GM20000 (cell line): Measurements from ENCODE around the gene AOPEP.

ENCODE experiments used
- DNase-seq: peaks from one replicate; pipeline ENCODE4 v3.0.0; 2012; ENCODE audit warnings: low spot score
- TF ChIP-seq, protein P1 (sequence below): IDR thresholded peaks from 2 replicates; pipeline ENCODE4 v1.5.1; 2012; ENCODE audit warnings: mild to moderate bottlenecking, control low read depth; ENCODE audit errors: extremely low read depth, missing control alignments

AOPEP gene

DNA sequence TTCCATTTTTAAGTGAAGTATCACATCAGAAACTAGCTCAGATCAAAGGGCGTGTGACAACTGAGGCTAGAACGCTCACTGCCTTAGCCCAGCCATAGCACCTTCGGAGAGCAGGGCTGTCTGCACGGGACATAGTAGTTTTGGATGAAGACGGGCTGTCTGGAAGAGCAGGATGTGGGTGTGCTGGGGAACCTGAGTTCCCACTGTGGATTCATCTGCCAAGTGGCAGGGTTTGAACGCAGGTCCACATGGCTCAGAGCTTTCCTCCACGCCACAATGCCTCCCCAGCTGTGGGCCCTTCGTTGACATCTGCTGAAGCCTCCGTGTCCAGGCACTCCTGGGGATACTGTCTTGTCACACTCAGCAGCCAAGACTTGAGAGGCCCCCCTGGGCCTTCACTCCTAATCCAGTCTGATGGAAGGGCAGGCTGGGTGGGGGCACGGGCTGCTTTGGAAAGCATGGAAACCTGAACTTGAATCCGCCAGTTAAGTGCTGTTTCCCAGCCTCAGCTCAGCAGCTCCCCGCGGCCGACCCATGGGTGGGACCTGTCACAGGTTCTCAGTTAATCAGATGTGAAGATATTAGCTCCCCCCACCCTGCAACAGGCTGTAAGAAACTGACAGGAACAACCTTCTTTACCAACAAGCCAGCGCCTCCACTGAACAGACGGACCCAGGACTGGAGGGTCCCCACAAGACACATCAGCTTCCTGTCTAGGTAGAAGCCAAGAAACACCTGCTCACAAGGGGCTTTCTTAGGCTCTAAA, 362.9 kb downstream of the AOPEP start:
- DNase-seq = no peak
- TF ChIP-seq, protein P1, sequence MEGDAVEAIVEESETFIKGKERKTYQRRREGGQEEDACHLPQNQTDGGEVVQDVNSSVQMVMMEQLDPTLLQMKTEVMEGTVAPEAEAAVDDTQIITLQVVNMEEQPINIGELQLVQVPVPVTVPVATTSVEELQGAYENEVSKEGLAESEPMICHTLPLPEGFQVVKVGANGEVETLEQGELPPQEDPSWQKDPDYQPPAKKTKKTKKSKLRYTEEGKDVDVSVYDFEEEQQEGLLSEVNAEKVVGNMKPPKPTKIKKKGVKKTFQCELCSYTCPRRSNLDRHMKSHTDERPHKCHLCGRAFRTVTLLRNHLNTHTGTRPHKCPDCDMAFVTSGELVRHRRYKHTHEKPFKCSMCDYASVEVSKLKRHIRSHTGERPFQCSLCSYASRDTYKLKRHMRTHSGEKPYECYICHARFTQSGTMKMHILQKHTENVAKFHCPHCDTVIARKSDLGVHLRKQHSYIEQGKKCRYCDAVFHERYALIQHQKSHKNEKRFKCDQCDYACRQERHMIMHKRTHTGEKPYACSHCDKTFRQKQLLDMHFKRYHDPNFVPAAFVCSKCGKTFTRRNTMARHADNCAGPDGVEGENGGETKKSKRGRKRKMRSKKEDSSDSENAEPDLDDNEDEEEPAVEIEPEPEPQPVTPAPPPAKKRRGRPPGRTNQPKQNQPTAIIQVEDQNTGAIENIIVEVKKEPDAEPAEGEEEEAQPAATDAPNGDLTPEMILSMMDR = no peak

DNA sequence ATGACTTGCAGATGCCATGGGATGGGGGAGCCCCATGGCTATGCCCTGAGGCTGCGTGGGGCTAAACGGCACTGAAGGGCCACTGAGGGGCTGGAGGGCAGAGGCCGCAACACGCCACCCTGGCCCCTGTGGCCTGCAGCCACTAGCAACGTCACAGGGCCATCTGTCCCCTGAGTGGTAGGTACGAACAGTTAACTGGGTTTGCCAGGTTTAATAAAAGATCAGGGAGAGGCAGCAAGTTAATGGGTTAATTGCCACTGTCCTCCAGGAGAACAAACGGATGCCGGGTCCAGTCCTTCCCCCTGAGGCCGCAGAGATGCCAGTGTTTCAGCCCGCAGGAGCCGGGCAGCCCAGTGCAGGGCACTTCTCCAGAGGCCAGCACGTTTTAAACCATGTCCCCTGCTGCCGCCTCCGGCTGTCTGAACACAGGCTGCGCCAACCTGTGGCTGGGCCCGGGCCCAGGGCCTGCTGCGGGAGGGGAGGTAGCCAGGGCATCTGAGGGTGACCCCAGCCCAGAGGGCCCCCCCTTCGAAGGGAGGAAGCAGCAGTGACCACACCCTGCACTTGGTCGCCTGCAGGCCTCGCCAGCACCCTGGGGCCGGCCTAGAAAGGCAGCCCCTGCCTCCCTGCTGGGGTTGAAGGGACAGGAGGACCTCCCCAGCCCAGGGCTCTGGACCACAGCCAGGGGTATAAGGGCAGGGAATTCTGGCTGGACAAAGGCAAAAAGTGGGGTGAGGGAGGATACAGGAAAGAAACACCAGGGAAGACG, 363.7 kb downstream of the AOPEP start:
- TF ChIP-seq, protein P1 = no peak
- DNase-seq = no peak

DNA sequence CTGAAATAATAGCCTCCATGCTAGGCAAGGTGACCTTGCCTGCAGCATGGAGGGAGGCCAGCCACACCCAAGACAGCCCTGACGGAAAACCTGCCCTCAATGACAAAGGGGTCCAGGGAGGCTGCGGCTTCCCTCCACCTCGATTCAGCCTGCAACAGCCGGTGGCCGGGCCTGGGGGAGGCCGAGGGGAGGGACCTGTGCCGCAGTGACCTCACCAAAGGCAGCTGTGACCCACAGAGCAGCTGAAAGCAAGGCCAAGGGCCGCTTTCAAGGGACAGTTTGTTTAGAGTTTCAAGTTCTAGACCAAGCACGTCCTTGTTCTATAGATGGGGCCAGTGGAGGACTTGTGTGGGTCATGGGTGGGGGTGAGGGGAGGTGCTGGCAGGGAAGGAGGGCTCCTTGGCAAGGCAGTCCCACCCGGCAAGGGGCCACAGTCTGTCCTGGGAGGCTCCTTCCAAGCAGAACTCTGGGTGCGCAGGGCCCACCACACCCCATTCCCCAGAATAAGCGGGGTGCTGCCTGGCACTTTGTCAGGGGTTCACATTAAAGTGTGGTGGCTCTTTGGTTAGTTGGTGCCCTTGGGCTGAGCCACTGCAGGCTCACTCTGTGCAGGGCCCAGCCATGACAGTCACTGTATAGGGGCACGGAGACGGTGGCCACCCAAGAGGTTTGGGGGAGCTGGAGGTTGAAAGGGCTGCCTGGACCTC, 364.5 kb downstream of the AOPEP start:
- DNase-seq = no peak
- TF ChIP-seq, protein P1 = no peak

DNA sequence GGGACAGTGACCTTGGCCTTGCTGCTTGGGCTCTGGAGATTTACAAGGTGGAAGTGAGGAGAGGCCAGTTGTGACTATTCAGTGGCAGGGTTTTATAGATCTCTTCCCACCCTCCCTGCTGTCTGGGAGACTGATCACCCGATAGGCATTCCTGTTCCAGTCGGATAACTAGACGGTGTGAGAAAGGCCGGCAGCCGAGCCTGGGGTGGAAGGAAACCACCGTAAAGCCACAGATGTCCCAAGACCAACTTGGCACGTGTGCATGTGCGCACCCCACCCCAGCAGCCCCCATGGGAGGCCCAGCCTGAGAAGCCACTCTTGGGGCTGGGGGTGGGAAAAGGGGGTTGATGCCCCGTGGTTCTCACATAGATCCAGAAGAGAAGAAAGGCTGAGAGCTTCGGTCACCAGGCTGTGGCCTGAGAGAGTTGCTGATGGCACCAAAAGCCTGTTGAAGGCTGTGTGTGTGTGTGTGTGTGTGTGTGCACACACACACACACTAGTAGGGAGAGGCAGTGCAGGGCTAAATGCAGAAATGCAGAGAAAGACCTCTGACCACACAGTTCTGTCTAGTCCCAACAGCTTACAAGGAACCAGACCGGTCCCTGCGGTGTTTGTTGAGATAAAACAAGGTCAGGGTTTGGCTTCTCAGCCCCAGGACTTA, 365.2 kb downstream of the AOPEP start:
- TF ChIP-seq, protein P1 = no peak
- no peak for DNase-seq

DNA sequence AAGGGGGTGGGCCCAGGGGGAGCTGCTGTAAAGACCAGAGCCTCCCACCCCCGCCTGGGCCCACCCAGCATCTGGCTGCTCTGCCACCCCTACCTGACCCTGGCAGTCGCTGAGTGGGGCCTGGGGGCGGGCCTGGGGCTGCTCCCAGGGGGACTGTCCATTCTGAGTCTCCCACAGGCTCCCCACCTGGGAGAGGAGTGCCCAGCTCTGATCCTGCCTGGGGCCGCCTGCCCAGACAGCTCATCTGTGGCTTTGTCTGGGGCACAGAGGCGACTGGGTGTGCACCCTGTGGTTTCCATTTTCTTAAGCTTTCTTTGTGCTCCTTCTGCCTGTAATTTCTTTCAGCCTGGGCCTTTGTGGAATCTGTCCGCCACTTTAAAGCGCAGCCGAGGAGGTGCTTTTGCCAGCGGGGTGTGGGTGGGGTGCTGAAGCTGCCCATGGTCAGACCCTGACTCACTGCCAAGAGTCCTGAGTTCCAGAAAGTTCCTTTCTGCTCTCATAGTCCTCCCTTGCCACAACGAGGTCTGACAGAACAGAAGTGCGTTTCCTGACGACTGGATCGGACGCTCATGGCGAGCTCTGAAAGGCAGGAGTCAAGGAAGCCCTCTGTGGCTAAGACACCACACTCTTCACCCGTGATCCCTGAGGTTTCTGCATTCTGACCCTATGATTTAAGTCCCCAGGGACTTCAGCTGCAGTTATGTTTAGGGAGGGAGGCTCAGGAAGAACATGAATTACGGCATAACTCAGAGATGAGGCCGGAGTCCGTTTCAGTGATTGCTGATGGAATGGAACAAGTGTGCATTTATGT, 366.0 kb downstream of the AOPEP start:
- no peak for DNase-seq
- TF ChIP-seq, protein P1 = no peak

DNA sequence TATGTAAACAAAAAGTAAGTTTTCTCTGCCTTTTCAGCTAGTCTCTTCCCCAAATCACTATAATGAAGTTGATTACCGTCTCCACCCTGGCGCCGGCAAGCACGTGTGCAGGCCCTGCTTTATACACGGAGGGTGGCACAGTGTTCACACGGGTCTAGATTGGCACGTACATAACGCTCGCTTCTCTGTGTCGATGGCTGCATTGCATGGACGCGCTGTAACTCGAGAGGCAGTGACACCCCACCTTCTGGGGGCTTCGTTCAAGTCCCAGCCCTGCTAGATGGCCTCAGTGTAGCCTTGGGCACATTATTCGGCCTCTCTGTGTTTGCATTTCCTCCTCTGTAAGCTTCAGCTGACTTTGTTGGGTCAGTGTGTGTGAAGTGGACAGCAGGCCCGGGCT, 367.1 kb downstream of the AOPEP start:
- TF ChIP-seq, protein P1 = no peak
- DNase-seq = no peak
